ENCODE data around the gene TMX4. TPM values are rescaled to one million over a fixed set of nuclear protein-coding genes. Genes with fewer than 3 reads are reported as not detected.

Gene TMX4
- total and polyA plus RNA-seq, 2 of the 8 experiments (the other 6 are each of a cell fraction or from before 2014, with no cell fraction given): 2.1 to 7.8 TPM

- TF ChIP-seq CHD7 (IDR thresholded peaks at IDR 0.05; ENCODE audit: insufficient replicate concordance, low read length): no peak
Observed at GRCh38 chr20:7930343-7930742, 89.2 kb downstream of the TMX4 start (continued).

Measured in H1 (cell line).